HG02884 (cell line): ENCODE data around the gene ZBTB16.

Experiments
- ATAC-seq: cut with Tn5 transposase; IDR thresholded peaks from one replicate; pipeline ENCODE4 v1.9.1; 2021; ENCODE audit warnings: mild to moderate bottlenecking, moderate library complexity; ENCODE audit not compliant: unreplicated experiment

ZBTB16 gene

GRCh38 chr11:114164546-114164945, 105.0 kb downstream of the ZBTB16 start:
- ATAC-seq = no peak

- no peak for ATAC-seq
These were observed 106.1 kb downstream of the ZBTB16 start for GRCh38 chr11:114165326-114166230.

GRCh38 chr11:114166362-114166761, 106.9 kb downstream of the ZBTB16 start:
- no peak for ATAC-seq

GRCh38 chr11:114166897-114167323, 107.4 kb downstream of the ZBTB16 start:
- ATAC-seq = no peak

GRCh38 chr11:114167355-114167754, 107.8 kb downstream of the ZBTB16 start:
- no peak for ATAC-seq

GRCh38 chr11:114167771-114168448, 108.4 kb downstream of the ZBTB16 start:
- no peak for ATAC-seq

GRCh38 chr11:114168691-114169090, 109.2 kb downstream of the ZBTB16 start:
- ATAC-seq = no peak

- ATAC-seq = no peak
These were observed 109.8 kb downstream of the ZBTB16 start for GRCh38 chr11:114169321-114169749.

GRCh38 chr11:114169821-114170220, 110.3 kb downstream of the ZBTB16 start:
- ATAC-seq = no peak

GRCh38 chr11:114170226-114170625, 110.7 kb downstream of the ZBTB16 start:
- ATAC-seq = no peak

GRCh38 chr11:114171257-114172054, 111.9 kb downstream of the ZBTB16 start:
- no peak for ATAC-seq

- ATAC-seq = no peak
These were observed 112.7 kb downstream of the ZBTB16 start for GRCh38 chr11:114172055-114172861.

- no peak for ATAC-seq
These were observed 113.4 kb downstream of the ZBTB16 start for GRCh38 chr11:114172871-114173444.

- ATAC-seq = no peak
These were observed 114.3 kb downstream of the ZBTB16 start for GRCh38 chr11:114173843-114174242.

- no peak for ATAC-seq
These were observed 115.4 kb downstream of the ZBTB16 start for GRCh38 chr11:114174712-114175495.

GRCh38 chr11:114175706-114176105, 116.2 kb downstream of the ZBTB16 start:
- no peak for ATAC-seq

- ATAC-seq = no peak
These were observed 116.8 kb downstream of the ZBTB16 start for GRCh38 chr11:114176321-114176720.

GRCh38 chr11:114178656-114179055, 119.1 kb downstream of the ZBTB16 start:
- no peak for ATAC-seq

- no peak for ATAC-seq
These were observed 119.9 kb downstream of the ZBTB16 start for GRCh38 chr11:114179234-114179941.
